Activated CD4-positive, CD25-positive, alpha-beta regulatory T cell treated with anti-CD3 and anti-CD28 coated beads, Interleukin-2, amount 50 U/mL, for 24 hours (primary cell): ENCODE results near the gene GRIK5.
A peak's percentile ranks its signal among the peaks of the same experiment; 100 is the strongest.

Source experiments
- ATAC-seq, 2 donors: fragments of 150-1000 bp; cut with Tn5 transposase; one replicate each; pipeline ENCODE4 v1.10.0; 2021; ENCODE audit warnings: mild to moderate bottlenecking in 1 of 2, moderate library complexity in 1 of 2

GRIK5 gene

DNA sequence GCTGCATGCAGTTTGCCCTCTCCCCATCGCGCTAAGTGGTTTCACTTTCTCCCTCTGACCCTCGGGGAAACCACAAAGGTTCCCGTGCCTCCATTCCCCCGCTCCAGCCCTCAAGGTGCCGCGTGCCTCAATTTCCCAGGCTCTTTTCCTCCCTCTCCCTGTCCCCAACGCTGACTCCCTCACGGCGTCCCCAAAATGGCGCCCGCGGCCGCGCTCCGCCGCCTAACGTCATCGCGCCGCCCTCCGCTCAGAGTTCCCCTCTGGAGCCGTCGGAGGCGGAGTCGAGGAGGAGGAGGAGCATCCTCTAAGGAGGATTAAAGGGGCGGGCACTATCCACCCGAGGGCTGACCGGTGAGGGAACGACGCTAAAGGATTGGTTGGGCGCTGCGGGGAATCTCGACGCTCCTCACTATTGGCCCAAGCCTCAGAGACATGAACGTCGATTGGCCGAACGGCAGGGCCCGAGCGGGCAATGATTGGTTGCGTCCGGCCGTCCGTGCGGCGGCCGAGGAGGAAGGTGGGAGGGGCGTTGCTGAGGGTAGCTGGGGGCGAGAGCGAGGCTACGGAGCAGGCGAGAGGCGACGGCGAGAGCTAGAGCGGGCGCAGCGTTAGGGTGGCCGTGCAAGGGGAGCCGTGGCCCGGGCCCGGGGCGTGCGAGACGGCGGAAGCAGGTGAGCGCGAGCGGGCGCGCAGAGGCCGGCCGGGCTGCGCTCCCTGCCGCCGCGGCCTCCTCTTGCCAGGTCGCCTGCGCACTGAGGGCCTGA lies 5.8 kb upstream of the GRIK5 start, which contains the start of gene ZNF574:
Gene ZNF574, plus strand, starts transcription at position 551 of the 764 bp plus-strand sequence. CDS start 2,441 bp downstream, outside the sequence.
- ATAC-seq: peak; percentile 97 to 98

DNA sequence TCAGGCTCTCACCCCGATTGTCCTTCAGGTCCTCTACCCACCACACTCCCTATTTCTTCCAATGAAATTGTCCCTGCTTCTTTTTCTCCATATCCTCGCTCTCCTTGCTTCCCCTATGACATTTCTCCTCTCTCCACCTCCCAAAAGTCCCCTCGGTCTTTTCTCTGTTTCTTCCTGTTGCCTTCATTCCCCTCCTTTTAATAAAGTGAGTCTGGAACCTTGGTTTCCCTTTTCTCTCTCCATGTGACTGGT lies 5.3 kb upstream of the GRIK5 start:
- no peak for ATAC-seq

DNA sequence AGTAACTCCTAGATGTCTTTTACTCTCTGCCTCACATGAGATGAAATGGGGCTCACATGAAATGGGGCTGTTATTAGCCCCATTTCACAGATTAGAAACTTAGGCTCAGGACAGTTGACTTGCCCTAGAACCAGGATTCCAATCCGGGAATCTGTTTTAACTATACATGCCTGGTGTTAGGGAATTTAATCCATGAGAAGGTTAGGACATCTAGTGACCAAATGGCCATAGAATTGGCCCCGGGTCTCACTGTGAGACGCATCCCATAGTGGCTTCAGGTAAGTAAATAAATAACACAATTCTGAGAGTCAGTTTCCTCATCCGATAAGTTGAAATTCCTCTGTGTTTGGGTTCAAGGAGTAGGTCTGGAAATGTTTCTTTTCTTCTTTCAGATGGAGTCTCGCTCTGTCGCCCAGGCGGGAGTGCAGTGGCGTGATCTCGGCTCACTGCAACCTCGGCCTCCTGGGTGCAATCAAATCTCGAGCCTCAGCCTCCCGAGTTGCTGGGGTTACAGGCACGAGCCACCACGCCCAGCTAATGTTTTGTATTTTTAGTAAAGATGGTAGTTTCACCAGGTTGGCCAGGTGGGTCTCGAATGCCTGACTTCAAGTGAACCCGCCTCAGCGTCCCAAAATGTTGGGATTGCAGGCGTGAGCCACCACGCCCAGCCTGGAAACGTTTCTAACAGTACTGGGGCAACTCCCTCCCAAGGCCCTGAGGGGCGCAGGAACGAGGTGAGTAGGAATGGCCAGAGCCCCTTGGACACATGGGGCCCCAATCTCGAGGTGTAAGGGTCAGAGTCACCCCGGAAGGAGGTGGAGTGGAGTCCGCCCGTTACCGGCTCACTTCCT lies 4.7 kb upstream of the GRIK5 start:
- no peak for ATAC-seq

DNA sequence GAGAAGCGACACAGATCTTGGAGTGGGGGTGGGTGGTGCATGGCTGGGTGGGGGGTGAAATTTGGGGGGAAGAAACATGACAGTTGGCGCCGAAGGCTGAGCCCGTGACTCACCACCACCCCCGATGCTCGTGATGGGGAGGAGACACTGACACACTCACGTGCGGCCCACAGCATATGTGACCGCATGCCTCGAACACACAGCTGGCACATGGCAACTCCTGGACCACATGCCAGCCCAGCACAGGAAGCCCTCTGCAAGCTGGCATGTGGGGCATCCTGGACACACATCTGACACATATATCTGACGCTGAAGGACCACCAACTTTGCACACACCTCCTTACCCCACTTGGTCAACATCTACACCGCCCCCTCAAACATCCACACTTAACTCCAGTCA lies 1.2 kb upstream of the GRIK5 start:
- ATAC-seq: no peak

DNA sequence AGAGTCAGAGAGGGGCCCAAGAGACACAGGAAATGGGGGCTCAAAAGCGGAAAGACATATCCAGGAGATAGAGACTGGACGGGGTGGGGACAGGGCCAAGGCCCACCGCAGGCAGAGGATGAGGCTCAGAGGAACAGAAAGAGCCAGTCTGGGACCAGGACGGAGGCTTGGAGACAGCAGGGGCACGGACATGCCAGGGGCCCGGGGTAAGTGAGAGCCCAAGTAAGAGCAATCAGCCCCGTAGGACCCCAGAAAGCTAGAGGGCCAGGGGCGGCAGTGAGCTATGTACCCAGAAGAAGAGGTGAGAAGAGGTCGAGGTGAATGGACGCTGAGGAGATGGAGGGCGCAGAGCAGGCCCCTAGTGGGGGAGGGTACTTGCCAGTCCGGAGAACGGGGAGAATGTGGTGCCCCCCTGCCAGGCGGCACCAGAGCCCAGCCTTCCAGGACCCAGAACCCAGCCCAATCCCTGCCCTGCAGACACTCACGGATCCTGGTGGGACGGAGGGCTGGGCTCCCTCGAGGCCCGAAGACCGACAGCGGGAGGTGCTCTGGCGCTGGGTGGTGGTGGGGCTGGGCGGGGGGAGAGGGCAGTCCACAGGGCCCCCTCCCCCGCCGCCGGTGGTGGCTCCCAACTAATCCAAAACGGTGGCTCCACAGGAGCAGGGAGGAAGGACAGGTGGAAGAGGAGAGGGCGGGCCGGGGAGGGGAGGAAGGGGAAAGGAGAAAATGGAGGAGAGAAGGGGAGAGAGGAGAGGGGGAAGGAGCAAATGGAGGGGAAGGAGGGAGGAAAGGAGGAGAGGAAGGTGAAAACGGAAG lies 1.0 kb downstream of the GRIK5 start:
- ATAC-seq: no peak

DNA sequence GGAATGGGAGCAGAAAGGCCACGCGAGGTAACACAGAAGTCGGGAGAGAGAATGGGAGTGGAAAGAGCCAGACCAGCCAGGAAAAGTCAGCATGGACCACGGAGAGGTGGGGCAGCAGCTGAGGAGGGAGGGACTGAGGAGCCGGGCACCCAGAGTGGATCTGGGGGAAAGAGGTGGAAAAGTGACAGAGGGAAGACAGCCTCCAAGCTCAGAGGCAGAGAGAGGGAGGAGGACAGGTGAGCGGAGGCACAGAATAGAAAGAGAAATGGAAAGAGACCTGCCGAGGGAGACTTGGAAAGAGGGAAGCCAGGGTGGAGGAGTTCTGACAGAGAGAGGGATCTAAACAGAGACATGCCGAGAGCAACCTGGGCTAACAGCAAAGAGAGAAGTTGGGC lies 1.6 kb downstream of the GRIK5 start:
- ATAC-seq: no peak

DNA sequence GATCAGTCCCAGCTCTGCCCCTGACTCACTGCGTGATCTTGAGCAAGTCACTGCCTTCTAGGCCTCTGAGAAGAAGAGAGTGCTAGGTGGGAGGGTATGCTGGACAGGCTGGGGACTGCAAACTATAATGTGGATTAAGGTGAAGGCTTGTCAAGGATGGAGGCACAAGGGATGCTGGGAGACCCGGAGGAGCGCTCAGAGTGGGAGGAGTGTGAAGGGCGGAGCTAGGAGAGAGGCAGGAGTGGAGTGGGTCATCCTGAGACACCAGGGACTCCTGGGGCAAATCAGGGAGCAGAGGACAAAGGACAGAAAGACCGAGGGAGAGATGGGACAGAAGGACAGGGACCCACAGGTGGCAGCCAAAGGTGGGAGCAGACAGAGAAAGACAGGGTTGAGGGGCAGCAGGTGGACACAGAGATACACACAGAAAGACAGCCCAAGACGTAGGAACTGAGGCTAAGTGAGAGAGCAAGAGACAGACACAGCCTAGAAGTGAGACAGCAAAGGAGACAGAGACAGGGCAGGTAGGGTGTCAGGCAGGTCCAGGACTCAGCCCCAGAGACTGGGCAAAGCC lies 2.6 kb downstream of the GRIK5 start:
- ATAC-seq: no peak

DNA sequence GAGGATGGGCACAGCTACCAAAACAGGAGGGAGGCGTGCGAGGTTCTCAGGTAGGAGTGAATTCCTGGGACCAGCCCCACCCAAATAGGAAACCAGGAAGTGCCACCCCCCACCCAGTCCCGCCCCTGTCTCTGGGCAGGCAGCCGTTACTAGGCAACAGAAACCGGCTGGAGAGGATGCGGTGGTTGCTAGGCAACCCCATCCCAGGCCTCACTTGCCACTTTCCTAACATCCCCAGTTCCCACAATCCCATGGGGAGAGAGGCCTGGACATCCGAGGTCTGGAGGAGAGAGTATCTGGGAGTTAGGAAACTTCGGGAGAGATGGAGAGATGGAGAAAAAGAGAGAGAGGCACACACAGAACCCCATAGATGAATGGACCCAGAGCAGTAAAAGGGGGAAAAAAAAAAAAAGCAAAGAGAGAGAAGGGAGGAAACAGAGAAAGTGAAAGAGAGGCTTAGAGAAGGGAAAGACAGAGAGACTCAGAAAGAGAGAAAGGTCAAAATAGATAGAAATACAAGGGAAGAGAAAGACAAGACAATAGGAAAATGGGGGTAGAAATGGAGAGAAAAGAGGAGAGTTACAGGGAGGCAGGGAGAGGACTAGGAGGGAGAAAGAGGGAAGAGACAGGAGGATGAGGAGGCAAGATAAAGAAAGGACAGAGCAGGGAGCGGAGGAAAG lies 3.8 kb downstream of the GRIK5 start:
- no peak for ATAC-seq

DNA sequence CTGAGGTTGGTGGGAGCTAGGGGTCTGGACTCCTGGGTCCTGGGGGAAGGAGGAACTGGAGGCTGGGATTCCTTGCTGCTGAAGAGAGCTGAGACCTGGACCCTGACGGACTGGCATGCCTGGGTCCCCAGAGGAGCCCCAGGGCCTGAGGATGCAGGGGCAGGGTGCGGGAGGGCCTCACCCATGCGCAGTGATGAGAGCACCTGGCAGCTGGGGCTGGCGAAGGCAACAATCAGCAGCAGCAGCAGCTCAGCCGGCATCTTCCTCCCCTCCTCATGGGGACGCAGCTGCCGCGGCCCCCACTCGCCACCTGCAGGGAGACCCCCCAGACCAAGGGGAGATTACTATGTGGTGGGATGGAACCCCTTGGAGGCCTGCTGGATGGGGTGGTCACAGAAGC lies 4.5 kb downstream of the GRIK5 start:
- ATAC-seq: no peak

DNA sequence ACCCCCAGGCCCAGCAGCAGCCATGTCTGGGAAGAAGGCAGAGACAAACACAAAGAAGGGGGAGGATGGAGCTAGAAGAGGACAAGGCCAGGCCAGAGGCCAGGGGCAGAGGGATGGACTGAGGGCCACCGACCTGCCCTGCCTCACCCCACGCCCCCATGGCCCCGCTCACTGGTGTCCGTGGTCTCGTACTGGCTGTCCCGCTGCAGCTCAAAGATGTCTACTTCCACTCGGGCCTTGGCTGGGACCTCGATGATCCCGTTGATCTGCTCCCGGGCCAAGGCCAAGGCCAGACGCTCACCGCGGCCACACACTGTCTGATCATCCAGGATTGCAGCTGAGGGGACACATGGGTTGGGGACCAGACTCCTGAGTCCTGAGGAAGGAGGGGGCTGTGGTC lies 5.0 kb downstream of the GRIK5 start:
- ATAC-seq: no peak

DNA sequence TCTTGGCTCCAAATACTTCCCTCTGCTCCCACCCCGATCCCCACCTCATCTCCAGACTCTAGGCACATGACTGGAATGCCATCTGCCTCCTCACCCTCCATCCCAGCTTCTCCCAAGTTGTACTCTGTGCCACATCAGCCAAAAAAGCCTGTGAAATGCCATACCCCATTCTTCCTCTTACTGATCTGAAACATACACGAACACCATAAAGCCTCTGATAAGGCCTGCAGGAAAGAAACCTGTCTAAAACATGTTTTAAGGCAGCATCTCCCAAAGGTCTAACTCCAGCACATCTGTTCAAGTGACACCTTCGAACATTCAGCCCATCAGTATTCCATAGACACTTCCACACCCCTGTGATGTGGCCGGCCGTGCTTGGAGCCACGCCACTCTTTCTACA lies 5.6 kb downstream of the GRIK5 start:
- no peak for ATAC-seq

DNA sequence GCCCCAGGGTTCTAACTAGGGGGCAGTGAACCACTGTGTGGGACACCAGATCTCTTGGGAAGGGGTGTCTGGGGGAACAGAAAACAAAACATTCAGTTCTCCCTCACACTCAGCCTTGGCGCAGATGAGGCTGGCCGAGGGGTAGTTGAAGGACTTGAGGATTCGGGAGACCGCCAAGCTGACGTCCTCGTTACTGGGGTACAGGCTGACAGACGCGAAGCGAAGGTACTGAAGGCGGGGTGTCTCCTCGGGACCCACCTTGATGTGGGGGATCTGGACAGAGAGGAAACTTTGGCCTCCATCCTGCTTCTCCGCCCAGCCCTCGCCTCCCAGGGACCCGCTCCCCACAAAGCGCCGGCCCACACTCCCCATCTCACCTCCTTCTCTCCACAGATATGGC lies 7.6 kb downstream of the GRIK5 start:
- ATAC-seq: no peak

DNA sequence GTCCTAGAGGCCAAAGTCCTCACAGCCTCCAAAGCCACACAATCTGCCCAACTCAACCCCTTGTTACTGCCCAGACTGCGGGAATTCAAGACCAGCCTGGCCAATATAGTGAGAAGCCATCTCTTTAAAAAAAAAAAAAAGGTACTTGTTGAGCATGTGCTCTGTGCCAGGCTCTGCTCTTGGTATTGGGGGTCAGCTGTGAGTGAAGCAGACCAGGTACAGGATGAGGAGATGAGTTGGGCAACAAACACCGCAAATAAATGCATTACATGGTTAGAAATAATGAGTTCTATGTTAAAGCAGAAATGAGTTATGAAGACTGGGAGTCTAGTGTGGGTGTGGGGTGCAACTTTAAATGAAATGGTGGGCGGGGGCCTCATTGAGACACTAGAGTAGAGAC lies 9.9 kb downstream of the GRIK5 start:
- ATAC-seq: no peak

DNA sequence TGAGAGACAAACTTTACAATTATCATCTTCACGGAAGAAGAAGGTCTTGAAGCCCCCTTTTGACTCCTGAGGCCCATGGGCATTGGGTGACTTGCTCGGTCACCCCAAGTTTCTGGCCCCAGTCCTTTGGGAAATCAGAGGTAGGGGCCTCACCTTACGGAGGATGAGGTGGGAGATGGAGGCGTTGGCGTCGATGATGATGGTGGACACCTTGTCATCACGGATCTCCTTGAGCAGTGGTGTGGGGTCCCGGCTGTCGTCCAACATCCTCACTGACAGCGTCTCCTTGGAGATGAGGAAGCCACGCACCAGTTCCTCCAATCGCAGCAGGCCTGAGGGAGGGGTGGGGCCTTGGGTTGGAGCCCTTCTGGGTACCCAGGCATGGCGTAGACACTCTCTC lies 10.8 kb downstream of the GRIK5 start:
- ATAC-seq: no peak

DNA sequence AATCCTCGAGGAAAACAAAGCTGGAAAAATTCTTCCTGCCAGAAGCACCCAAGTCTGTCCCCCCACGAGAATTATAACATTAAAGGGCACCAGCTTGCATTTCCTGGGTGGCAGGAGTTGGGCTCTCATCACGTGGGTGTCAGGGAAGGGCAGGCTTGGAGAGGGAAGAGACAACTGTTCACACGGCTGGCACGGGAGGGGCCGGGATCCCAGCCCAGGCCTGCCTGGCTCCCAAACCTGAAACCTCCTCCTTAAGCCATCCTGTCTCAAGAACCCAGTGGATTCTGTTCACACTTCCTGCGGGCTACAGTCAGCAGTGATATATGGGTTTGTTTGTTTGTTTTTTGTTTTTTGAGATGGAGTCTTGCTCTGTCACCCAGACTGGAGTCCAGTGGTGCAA lies 12.2 kb downstream of the GRIK5 start:
- no peak for ATAC-seq

DNA sequence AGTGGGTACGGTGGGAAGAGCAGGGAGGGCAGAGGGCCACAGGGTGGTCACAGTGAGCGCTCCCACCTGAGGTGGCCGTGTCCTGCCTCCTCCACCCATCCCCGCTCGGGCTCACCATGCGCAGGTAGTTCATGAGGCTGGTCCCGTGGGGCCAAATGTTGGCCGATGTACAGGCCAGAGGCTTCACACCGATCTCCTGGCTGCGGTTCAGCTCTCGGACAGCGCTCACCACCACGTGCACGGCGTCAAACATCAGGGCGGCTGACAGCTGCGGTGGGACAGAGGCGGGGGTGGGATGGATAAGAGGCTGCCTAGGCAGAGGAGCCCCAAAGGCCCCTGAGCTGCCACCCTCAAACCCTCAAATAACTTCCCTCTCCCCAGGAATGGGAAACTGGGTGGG lies 15.8 kb downstream of the GRIK5 start:
- no peak for ATAC-seq

DNA sequence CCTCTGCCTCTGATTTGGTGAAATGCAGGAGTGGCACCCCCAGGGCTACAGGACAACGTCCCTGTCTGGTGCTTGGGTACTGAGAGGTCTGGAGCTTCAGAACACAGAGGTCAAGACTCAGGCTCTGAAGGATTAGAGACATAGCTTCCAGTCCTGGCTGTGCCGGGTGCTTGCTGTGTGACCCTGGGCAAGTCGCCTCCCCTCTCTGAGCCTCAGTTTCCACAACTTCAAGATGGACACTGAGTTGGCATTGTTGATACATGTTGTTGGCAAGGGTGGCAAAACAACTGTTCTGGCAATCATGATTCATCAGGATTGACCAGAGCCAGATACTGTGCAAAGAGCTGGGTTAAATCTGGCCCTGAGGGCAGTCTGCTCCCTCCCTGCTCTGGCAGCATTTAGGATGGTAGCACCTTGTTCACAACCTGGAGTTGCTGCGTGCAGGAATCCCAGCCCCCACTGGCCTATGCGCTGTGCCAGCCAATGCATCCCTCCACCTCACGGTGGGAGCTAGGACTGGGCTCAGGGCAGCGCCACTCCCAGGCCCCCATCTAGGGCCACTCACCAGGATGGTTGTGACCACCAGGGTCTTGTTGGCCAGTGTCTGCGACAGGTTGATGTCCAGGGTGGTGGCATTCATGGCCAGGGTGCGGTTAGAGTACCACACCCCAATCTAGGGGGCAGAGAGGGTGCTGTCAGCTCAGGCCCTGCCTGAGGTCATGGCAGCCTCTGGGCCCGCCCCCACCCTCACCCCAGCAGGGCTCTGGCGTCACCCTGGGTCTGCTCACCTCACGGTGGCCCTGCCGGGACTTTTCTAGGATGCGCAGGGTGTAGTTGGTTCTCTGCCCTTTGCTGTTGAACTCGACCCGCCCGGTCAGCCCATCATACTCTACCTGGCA lies 16.7 kb downstream of the GRIK5 start:
- ATAC-seq: no peak

DNA sequence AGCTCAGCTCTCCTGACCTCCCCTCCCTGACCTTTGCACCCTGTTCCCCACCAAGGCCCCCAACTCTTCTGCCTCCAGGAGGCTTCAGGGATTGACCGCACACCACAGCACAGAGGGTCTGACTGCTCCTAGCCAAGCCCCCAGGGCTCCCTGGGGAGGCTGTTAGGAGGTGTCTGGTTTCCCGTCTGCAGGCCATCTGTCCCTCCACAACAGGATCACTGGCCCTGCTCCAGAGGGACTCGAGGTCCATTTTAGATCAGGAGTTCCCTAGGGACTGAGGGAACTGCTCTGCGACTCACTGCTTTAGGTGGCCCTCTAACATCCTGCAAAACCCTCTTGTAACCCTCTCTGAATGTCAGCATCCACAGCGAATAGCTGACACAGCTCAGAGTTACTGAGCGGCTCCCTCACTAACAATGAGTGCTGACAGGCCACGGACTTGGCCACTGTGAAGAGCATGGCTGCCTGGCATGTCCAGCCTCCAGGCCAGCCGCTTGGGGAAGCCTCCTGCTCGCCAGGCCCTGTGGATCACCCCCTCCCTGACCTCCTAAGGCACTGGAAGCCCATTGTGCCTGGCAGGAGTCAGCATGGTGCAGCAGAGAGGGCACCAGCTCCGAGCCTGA lies 17.7 kb downstream of the GRIK5 start:
- ATAC-seq: no peak

DNA sequence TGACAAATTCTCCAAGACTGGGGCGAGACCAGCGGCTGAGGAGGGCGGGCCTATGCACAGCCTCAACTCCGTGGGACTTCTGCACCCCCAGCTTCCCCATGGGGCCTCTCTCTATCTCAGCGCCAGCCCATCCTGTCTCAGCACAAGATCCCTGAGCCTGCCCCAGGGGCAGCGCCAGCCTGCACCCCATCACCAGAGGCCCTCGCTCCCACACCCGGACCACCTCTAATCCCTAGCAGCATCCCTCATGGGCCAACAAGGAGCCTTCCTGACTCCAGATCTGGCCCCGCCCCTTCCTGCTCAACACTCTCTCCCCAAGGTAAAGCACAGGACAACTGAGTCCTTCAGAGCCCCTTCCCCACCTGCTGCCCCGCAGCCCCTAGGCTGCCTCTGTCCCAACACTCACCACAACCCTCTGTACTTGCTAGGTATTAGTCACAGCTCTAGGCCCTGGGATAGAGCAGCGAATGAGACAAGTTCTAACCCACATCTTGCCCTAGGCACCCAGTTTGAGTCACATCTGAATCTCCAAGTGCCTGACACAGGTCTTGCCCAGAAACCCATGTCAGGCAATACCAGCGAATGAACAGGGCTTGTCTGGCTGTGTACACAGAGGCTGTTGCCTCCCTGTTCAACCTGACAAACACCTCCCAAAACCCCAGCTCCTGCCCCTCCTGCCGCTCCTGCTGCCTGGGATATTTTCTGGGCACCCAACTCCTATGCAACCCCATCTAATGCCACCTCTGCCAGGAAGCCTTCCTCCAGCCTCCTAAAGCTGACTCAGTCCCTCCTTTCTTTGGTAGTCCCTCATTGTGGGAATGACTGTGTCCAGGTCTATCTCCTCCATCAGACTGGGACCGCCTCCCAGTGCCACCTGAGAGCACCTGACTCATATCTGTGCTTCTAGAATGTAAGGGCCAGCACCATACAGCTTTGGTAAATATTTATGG lies 18.6 kb downstream of the GRIK5 start:
- ATAC-seq: peak; percentile 86 to 91

DNA sequence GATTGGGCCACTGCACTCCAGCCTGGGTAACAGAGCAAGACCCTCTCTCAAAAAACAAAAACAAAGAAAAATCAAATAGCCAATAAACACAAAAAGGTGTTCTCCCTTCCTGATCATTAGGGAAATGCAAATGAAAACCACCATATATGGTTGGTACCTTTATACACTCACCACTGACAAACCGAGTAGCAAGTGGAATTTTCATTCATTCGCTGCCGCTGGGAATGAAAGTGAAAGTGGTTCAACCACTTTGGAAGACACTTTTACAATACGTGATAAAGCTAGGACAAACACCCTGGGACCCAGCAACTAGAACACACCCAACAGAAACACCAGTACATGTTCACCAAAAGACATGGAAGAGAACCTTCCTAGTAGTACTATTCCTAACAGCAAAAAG lies 21.0 kb downstream of the GRIK5 start:
- peak in 1 of 2 donors; percentile 18 for ATAC-seq
